ENCODE measurements around the gene RAB11A.

DNA sequence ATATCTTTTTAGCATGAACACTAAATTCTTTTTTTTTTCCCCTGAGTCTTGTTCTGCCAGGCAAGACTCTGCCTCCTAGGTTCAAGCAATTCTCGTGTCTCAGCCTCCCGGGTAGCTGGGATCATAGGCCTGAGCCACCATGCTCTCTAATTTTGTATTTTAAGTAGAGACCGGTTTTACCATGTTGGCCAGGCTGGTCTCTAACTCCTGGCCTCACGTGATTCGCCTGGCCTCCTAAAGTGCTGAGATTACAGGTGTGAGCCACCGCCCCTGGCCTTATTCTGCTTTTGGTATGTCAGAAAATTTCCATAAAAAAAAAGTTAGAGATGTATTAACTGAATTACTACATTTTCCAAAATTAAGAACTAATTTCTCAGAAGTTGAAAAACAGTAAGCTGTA is 14.3 kb downstream of the RAB11A start:
- TF ChIP-seq TAF1 (IDR thresholded peaks at IDR 0.05; ENCODE audit: low read depth) (no peak), TEAD4 (IDR thresholded peaks at IDR 0.05) (no peak), RAD21 (IDR thresholded peaks at IDR 0.05; ENCODE audit: low read depth) (no peak), EP300 (IDR thresholded peaks at IDR 0.05; ENCODE audit: borderline replicate concordance) (no peak), NFIC (IDR thresholded peaks at IDR 0.05) (no peak)
- TF ChIP-seq, protein P1, sequence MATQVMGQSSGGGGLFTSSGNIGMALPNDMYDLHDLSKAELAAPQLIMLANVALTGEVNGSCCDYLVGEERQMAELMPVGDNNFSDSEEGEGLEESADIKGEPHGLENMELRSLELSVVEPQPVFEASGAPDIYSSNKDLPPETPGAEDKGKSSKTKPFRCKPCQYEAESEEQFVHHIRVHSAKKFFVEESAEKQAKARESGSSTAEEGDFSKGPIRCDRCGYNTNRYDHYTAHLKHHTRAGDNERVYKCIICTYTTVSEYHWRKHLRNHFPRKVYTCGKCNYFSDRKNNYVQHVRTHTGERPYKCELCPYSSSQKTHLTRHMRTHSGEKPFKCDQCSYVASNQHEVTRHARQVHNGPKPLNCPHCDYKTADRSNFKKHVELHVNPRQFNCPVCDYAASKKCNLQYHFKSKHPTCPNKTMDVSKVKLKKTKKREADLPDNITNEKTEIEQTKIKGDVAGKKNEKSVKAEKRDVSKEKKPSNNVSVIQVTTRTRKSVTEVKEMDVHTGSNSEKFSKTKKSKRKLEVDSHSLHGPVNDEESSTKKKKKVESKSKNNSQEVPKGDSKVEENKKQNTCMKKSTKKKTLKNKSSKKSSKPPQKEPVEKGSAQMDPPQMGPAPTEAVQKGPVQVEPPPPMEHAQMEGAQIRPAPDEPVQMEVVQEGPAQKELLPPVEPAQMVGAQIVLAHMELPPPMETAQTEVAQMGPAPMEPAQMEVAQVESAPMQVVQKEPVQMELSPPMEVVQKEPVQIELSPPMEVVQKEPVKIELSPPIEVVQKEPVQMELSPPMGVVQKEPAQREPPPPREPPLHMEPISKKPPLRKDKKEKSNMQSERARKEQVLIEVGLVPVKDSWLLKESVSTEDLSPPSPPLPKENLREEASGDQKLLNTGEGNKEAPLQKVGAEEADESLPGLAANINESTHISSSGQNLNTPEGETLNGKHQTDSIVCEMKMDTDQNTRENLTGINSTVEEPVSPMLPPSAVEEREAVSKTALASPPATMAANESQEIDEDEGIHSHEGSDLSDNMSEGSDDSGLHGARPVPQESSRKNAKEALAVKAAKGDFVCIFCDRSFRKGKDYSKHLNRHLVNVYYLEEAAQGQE (IDR thresholded peaks at IDR 0.05; ENCODE audit: low read depth) = no peak
